HS-5 (cell line): ENCODE measurements around the gene CCL4L2.
"Not testable (repeated sequence)": the region's sequence is repeated elsewhere in the genome, so short reads cannot be mapped to it uniquely, and the experiment has no call there.

Experiments
- DNase-seq: peaks from one replicate; pipeline ENCODE4 v3.0.0-alpha.2; 2012; ENCODE audit warnings: low read depth

The CCL4L2 gene

DNA sequence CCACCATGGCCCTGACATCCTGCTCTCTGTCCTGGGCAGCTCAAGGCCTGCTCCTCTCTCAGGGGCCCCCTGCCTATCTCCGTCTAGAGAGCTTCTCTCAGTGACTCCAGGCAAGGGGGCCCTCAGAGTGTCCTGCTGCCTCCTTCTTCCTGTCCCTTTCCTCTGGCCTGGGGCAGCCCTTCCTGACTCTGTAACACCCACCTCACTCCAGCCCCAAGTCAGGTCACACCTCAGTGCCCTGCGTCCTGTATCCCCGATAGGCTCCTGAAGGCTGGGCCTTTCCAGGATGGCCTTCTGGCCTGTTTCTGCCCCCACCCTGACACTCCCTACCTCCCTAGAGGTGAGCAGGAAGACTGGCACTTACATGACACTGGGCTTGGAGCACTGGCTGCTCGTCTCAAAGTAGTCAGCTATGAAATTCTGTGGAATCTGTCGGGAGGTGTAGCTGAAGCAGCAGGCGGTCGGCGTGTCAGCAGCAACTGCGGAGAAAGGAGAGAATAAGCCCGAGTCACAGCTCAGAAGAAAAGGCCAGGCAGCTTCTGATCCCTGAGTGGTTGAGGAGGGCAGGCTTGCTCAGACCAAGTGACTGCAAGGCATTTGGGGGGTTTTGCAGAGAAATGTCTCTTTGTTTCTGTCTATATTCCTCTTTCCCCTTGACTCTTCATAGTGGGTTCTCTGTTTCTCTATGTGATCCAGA, 15.3 kb upstream of the CCL4L2 start:
- no peak for DNase-seq

DNA sequence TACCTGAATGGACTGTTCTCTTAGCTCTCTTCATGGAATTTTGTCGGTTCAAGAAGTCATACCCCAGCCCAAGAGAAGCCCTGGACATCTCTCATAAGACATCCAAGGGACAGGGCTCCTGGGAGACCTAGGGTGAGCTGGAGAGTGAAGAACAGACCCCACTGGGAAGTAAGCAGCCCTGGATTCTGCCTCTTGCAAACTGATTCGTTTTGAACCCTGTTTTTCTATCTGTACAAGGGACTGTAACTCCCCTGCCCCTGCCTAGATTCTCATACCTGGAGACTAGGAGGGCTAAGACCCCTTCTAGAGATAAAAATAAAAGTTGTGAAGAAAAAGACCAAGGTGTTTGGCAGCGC, 14.8 kb upstream of the CCL4L2 start:
- no peak for DNase-seq

DNA sequence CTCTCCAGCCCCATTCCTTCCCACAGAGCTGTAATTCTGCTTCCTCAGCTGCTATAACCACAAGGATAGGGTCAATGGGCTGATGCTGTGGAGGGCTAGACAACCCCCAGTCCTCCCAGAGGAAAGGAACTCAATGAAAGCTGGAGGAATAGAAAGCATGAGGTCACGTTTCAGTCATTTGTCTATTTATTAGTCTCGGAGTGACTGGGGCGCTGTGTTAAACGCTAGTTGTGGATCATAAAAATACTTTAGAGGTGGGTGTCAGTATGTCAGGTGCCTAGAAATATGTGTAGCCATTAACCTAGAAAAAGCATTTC, 13.5 kb upstream of the CCL4L2 start:
- no peak for DNase-seq

DNA sequence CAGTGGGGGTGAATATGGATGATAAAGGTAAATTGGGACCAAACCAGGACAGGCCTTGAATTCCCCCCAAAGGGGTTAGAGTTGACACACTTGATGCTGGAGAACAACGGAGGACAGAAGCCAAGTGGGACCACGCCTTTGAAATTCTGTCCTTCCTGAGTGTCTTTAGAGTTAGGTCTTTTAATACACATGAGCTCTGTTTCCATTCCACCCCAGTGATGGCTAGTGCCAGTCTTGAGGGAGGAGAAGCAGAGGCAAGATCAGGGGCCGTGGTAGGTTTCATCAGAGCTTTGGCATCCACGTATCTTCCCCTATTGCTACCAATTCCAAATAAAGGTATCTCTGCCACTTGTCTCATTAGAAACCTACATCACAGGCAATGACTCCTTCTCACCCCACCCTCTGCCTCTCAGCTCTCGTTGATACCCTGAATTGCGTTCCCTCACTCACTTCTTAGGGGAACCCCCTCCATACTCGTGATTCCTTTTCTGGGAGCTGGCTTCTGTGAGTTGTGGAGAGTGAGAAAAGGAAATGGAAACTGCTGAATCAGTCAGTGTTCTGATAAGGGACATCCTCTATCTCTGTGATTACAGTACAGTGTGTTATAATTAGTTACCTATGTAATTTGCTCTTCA, 11.9 kb upstream of the CCL4L2 start:
- no peak for DNase-seq

DNA sequence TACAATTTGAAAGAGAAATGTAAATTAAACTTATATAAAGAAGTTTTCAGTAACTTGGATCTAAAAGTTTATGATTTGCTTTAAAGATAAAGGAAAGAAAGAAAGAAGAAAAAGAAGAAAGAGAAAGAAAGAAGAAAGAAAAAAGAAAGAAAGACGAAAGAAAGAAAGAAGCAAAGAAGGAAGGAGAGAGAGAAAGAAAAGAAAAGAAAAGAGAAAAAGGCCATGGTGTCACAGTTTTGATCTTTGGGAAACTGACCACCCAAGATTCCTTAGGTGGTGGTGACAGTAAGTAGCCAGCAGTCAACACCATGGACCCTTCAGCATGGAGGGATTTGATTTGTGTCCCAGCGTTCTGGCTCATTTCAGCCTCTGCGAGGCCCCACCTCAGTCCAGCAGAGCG, 9.8 kb upstream of the CCL4L2 start:
- not testable (repeated sequence) for DNase-seq

DNA sequence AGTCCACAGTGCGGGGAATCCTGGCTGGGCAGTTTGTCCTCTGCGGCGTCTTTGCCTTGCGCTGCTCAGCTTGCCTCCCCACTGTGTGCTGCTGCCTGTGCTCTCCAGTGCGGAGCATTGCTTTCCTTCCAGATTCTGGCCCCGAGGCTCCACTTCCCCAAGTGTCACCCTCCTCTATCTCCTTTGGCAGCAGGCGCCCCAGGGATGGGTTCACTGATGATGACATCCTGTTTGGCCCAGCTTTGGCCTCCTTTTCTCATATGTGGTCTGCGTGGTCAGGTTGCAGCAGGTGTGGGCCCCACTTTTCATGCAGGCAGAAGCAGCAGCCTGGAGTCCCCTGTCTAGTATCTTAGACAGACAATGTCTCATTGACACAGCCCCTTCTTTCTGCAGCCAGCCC, 9.4 kb upstream of the CCL4L2 start:
- not testable (repeated sequence) for DNase-seq

DNA sequence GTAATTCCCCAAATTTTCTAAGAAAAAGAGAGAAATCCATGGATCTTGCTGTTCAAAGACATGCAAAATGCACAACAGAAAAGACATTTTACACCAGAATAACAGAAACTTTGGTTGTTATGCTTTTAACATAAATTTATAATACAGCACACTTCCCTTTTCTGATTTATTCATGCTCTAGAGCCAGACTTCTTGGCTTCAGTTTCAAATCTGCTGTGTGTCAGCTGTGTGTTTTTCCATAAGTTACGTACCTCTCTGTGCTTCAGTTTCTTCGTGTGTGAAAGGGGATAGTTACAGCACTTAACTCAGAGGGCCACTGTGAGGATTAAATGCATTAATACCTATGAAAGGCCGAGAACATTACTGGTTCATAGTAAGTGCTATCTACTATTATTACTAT, 7.5 kb upstream of the CCL4L2 start:
- no peak for DNase-seq

DNA sequence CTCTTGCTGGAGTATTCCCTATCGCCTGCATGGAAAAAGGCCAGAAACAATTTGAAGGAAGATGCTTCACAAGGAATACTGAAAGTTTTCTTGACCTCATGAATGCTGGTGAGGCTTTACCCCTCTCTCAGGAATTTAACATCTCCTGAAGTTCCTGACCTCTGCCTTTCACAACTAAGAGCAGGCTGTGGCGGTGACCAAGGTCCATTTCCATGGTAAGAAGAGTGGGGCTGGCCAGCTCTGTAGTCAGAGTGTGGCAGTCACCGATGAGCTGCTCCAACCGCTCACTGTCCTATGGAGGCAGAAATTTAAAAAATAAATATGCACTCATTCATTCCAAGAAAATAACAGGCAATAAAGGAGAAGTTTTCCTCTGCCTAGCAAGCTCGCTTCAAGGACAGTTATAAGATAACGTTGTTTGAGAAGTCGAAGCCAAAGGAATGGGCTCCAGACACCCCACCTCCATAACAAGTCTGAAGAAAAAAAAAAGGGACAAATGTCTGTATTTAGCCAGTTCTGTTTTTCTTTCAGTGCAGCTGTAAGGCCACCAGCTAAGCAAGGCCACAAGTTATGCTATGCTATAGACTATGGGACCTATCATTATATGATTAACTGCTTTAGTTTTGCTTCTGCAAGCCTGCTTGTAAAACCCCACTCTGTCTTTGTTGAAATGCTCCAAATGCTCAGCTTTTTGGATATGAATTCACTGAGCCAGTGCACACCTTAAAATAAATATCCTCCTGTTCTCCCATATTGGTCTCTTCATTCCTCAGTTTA, 6.0 kb upstream of the CCL4L2 start:
- no peak for DNase-seq

DNA sequence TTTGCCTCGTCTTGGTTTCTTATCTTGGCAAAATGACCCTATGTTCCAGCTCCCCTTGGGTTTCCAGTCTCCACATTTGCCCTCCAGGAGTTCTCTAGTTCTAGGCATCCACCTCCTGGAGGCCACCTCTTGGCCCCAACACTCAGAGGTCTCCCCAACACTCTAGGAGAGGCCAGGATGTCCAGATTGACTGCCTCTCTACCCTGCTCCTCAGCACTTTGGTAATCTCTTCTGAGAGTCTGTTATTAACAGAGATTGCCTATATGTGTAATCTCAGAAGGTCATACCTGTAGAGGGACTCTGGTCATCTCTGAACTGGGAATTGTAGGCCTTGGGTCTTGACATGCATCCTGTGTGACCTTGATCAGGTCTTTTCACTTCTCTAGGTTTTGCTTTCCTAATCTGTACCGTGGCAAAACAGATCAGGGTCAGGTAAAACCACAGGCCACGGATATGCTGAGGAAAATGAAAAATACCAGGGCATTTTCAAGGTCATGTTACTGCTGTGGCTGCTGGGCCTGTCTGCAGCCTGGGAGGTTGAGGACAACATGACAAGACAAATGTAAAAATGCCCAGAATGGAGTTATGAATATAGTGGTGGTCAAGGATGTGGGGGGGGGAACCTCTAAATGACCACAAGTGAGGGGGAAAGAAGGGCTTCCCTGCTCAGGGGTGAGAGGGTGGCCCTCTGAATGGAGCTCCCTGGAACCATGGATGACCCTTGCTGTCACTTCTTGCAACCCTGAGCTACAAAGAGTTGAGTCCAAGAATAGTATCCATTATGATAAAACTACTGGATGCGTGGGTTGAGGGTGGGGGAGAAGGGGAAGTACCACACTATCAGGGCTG, 5.0 kb upstream of the CCL4L2 start:
- no peak for DNase-seq

DNA sequence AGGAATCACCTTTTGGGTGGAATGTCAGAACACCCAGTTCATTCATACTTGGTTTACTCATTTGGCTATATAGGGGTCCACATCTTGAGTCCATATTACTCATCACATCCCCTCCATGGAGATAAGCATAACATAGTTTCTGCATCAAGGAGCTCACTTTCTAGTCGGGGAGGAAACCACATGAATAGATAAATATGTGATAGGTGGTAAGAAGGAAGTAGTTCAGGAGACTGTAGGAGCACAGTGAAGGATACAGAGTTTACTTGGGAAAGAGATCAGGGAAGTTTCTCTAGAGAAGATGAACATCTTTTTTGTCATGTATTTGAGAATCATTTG, 4.4 kb upstream of the CCL4L2 start:
- not testable (repeated sequence) for DNase-seq

DNA sequence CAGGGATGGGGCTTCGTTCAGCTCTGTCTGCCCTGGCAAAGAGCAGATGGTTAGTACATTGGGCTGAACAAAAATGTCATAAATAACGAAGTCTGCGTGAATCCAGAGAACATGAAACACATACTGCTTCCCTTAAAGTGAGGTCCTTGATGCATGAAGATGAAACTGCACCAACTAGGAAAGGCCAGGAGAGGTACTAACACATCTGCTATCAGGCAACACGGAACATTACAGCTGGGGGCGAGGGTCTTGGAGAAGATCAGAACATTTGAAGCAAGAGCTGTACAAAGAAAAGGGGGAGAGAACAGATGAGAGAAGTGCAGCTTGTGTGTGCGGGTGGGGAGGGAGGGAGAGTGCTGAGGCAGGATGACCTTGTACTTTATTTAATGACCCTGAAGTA, 3.5 kb upstream of the CCL4L2 start:
- not testable (repeated sequence) for DNase-seq

DNA sequence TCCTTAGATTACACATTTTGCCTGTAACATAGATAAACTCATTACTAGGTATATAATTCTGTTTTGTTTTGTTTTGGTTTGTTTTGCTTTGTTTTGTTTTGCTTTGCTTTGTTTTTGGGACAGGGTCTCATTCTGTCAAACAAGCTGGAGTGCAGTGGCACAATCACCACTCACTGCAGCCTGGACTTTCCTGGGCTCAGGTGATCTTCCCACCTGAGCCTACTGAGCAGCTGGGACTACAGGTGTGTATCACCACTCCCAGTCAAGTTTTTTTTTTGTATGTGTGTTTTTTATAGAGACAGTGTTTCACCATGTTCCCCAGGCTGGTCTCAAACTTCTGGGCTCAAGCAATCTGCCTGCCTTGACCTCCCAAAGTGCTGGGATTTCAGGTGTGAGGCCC, 1.3 kb upstream of the CCL4L2 start:
- no peak for DNase-seq

DNA sequence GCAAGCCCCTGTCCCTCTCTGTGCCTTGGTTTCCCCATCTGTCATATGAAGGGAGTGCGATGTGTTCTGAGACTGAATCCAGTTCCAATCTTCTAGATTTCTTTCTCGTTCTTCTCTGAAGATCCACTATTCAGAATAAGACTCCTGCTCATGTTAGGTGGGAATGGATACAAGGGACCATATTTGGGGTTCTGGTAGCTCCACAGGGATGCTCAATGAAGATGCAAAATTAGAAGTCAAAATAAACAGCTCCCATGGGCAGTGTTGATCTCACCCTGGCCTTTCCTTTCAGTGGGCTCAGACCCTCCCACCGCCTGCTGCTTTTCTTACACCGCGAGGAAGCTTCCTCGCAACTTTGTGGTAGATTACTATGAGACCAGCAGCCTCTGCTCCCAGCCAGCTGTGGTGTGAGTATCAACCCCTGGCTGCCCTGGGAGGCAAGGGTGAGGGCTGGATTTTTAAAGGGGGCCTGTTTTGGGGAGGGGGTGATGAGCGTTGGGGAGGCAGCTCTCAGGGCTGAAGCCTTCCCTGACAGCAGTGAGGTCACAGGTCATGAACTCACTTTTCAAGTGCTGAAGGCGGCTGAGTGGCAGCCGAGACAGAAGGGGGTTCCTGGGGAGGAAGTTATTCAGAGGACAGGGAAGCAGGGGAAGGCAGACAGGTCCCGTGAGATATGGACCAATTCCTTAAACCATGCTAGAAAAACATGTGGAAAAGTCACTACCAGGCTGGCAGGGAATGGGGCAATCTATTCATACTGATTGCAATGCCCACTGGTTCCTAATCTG, 815 bp downstream of the CCL4L2 start:
- DNase-seq, result not testable (repeated sequence)

DNA sequence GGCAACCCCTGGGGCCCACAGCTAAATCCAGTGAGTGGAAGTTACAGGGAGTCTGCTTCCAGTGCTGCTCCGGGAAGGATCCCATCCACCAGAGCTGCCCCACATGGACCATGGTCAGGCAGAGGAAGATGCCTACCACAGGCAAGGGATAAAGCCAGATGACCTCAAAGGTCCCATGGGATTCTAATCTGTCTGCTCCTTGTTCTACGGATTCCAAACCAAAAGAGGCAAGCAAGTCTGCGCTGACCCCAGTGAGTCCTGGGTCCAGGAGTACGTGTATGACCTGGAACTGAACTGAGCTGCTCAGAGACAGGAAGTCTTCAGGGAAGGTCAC, 1.4 kb downstream of the CCL4L2 start:
- DNase-seq, result no peak

DNA sequence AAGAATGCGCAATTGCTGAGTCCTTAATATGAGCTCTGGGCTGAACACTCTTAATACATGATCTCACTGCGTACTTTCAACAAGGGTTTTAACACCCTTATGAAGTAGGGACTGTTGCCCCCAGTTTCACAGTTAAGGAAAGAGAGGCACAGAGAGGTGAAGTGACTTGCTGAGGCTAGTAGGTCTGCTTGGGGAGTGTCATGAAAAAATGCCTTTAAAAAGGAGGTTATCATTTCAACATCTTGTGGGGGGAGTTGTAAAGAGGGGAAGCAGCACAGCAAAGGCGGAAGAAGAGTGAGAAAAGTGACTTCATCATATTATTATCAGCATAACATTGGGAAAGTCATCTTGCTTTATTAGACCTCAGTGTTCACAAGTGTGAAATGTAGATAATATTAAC, 2.1 kb downstream of the CCL4L2 start:
- no peak for DNase-seq

DNA sequence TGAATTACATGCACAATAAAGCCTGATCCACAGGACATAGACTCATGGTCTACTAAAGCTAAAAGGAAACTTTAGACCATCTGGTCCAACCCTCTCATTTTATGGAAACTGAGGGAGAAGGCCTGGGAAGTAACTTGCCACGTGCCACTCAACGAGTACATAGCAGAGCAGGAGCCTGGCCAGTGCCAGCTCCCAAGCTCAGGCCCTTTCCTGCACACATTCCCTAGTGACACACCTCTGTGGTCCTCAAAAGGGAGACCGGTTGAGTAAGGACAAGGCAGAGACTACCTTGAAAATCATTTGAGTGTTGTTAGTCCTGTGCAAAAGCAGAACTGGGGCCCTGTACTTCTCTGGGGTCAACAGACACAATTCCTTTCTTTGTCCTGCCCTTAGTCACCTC, 2.8 kb downstream of the CCL4L2 start:
- no peak for DNase-seq

DNA sequence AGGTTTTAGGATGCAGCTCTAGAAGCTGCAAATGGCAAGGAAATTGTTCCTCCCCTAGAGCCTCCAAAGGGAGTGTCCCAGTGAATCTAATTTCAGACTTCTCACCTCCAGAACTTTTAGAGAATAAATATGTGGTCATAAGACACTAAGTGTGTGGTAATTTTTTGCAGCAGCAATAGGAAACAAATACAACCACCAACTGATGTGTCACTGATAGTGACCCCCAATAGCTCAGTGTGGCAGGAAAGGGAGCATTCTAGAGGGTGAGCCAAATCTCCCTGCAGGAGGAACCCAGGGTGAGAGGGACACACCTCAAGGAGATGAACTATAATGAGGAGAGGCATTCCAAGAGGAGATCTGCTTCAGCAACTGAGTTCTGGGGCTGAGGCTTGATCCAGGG, 4.1 kb downstream of the CCL4L2 start:
- DNase-seq, result no peak

DNA sequence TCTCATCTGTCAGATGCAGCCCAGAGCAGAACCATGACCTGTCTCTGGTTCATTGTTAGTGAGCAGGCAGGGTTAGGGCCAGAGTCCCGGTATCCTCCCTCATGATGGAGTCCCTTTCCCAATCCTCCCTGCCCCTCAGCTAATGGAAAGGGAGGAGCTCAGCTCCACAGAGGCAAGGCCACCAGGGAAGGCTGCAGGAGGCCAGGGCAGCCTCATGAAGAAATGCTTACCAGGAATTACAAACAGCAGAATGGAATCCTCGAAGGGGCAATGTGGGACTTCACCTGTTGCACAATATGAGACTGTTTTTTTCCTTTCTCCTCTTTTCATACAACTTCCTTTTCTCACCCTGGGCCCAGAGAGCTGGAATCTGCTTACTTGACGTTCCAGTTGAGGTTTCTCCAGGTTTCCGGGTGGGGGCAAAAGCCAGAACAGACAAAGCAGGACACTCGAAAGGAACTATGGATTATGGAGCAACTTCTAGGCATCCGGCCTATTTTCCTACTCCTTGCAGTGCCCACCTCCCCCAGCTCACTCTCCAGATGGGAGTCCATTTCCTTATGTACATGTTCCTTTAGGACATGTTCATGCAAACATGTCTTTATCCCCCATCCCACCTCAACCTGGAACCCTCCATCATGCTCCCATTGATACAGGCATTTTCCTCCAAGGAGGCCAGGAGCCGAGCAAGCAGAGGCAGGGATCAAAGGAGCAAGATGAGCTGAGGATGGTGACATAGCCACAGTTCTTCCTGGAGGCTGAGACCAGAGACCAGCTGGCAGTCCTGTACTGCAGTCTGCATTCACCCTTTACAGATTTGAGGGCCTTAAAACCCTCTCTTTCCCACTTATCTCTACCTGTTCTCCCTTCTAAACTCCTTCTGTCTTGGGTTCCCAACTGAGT, 4.8 kb downstream of the CCL4L2 start:
- not testable (repeated sequence) for DNase-seq

DNA sequence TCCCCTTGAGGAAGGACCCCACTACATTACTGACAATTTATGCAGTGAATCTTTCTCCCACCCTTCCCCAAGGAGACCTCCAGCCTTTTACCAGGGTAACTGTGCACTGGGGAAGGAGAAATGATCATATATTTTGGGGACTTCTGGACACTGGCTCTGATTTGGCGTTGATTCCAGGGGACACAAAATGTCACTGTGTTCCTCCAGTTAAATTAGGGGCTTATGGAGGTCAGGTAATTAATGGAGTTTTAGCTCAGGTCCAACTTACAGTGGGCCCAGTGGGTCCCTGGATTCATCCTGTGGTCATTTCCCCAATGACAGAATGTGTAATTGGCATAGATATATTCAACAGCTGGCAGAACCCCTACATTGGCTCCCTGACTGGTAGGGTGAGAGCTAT, 8.7 kb downstream of the CCL4L2 start:
- not testable (repeated sequence) for DNase-seq

DNA sequence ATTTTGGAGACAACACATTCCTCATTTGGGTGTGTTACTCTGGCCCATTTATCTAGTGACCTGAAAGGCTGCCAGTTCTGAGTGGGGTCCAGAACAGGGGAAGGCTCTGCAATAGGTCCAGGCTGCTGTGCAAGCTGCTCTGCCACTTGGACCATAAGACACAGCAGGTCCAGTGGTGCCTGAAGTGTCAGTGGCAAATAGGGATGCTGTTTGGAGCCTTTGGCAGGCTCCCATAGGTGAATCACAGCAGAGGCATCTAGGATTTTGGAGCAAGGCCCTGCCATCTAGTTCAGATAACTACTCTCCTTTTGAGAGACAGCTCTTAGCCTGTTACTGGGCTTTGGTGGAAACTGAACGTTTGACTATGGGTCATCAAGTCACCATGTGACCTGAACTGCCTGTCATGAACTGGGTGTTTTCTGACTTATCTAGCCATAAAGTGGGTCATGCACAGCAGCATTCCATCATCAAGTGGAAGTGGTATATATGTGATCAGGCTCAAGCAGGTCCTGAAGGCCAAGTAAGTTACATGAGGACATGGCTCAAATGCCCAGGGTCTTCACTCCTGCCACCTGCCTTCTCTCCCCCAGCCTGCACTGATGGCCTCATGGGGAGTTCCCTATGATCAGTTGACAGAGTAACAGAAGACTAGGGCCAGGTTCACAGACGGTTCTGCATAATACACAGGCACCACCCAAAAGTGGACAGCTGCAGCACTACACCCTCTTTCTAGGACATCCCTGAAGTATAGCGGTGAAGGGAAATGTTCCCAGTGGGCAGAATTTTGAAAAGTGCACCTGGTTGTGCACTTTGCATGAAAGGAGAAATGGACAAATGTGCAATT, 10.1 kb downstream of the CCL4L2 start:
- DNase-seq, result not testable (repeated sequence)
